ENCODE measurements around the gene SASH3.

DNA sequence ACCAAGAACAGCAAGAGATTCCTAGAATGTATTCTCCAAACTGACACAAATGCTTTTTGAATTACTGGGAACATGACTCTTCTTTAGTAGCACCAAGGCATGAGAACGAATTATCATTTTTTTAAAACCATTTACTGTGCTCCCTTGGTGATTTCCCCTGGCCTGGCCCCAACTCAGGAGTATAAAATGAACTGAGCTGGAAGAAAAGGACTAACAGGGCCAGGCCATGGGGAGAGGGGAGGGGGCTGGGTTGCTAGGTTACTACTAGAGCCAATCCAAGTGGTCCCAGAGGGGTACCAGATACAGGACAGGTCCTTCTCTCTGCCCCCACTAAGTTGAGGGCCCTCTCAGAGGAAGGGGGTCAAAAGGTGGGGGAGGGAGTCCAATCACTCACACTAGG lies 23.1 kb downstream of the SASH3 start:
- TF ChIP-seq EGR1 (IDR thresholded peaks at IDR 0.05) (no peak), RAD21 (IDR thresholded peaks at IDR 0.05; ENCODE audit: low read depth) (no peak), CEBPB (IDR thresholded peaks at IDR 0.05) (no peak), TEAD4 (IDR thresholded peaks at IDR 0.05) (no peak), FOXM1 (IDR thresholded peaks at IDR 0.05; ENCODE audit: borderline replicate concordance, low read depth) (no peak)
- TF ChIP-seq, protein P1, sequence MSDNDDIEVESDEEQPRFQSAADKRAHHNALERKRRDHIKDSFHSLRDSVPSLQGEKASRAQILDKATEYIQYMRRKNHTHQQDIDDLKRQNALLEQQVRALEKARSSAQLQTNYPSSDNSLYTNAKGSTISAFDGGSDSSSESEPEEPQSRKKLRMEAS (IDR thresholded peaks at IDR 0.05) = no peak
- TF ChIP-seq, protein P2, sequence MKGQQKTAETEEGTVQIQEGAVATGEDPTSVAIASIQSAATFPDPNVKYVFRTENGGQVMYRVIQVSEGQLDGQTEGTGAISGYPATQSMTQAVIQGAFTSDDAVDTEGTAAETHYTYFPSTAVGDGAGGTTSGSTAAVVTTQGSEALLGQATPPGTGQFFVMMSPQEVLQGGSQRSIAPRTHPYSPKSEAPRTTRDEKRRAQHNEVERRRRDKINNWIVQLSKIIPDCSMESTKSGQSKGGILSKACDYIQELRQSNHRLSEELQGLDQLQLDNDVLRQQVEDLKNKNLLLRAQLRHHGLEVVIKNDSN (IDR thresholded peaks at IDR 0.05) = no peak
- TF ChIP-seq, protein P3, sequence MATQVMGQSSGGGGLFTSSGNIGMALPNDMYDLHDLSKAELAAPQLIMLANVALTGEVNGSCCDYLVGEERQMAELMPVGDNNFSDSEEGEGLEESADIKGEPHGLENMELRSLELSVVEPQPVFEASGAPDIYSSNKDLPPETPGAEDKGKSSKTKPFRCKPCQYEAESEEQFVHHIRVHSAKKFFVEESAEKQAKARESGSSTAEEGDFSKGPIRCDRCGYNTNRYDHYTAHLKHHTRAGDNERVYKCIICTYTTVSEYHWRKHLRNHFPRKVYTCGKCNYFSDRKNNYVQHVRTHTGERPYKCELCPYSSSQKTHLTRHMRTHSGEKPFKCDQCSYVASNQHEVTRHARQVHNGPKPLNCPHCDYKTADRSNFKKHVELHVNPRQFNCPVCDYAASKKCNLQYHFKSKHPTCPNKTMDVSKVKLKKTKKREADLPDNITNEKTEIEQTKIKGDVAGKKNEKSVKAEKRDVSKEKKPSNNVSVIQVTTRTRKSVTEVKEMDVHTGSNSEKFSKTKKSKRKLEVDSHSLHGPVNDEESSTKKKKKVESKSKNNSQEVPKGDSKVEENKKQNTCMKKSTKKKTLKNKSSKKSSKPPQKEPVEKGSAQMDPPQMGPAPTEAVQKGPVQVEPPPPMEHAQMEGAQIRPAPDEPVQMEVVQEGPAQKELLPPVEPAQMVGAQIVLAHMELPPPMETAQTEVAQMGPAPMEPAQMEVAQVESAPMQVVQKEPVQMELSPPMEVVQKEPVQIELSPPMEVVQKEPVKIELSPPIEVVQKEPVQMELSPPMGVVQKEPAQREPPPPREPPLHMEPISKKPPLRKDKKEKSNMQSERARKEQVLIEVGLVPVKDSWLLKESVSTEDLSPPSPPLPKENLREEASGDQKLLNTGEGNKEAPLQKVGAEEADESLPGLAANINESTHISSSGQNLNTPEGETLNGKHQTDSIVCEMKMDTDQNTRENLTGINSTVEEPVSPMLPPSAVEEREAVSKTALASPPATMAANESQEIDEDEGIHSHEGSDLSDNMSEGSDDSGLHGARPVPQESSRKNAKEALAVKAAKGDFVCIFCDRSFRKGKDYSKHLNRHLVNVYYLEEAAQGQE (IDR thresholded peaks at IDR 0.05; ENCODE audit: low read depth) = no peak
